ENCODE results near the gene PBRM1.
A peak's percentile ranks its signal among the peaks of the same experiment; 100 is the strongest.

PBRM1 gene

GRCh38 chr3:52696830-52697631 lies 11.3 kb upstream of the PBRM1 start:
- Histone ChIP-seq H4K20me1 (ENCODE audit: insufficient read depth, low read length) (peaks cover 10% of the 10 kb centered on the region), H3K36me3 (replicated peaks; ENCODE audit: insufficient read depth, low read length) (peaks cover 29% of the 10 kb centered on the region), H3K4me2 (ENCODE audit: low read depth, low read length) (peak overlapping the region; percentile 38), H3K9me3 (replicated peaks; ENCODE audit: insufficient read depth, low read length) (no peaks in the 10 kb centered on the region), H3K79me2 (ENCODE audit: low read length) (peaks cover 87% of the 10 kb centered on the region), H2AFZ (ENCODE audit: low read length) (no peak overlapping the region), H3K9ac (ENCODE audit: low read length) (peak overlapping the region; percentile 8; the same call in 1 of the 2 replicates), H3K27me3 (replicated peaks; ENCODE audit: insufficient read depth, low read length) (no peaks in the 10 kb centered on the region), H3K4me3 (ENCODE audit: low read length) (peak overlapping the region; percentile 2; the same call in 1 of the 2 replicates), H3K9me2 (replicated peaks; ENCODE audit: insufficient read depth, low read length) (no peaks in the 10 kb centered on the region), H3K27ac (ENCODE audit: low read length) (peak overlapping the region; percentile 62; the same call in 1 of the 2 replicates), H3F3A (ENCODE audit: insufficient read depth, low read length) (peaks cover 66% of the 10 kb centered on the region), H3K4me1 (ENCODE audit: low read length) (peaks cover 51% of the 10 kb centered on the region)
- TF ChIP-seq, protein P1, sequence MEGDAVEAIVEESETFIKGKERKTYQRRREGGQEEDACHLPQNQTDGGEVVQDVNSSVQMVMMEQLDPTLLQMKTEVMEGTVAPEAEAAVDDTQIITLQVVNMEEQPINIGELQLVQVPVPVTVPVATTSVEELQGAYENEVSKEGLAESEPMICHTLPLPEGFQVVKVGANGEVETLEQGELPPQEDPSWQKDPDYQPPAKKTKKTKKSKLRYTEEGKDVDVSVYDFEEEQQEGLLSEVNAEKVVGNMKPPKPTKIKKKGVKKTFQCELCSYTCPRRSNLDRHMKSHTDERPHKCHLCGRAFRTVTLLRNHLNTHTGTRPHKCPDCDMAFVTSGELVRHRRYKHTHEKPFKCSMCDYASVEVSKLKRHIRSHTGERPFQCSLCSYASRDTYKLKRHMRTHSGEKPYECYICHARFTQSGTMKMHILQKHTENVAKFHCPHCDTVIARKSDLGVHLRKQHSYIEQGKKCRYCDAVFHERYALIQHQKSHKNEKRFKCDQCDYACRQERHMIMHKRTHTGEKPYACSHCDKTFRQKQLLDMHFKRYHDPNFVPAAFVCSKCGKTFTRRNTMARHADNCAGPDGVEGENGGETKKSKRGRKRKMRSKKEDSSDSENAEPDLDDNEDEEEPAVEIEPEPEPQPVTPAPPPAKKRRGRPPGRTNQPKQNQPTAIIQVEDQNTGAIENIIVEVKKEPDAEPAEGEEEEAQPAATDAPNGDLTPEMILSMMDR (IDR thresholded peaks at IDR 0.05; ENCODE audit: low read length): no peak
- TF ChIP-seq EZH2phosphoT487 (IDR thresholded peaks at IDR 0.05; ENCODE audit: low read length): no peak
- no peak for TF ChIP-seq EZH2 (optimal IDR thresholded peaks at IDR 0.05; ENCODE audit: low read depth, low read length)
- DNase-seq: peak; percentile 41

DNA sequence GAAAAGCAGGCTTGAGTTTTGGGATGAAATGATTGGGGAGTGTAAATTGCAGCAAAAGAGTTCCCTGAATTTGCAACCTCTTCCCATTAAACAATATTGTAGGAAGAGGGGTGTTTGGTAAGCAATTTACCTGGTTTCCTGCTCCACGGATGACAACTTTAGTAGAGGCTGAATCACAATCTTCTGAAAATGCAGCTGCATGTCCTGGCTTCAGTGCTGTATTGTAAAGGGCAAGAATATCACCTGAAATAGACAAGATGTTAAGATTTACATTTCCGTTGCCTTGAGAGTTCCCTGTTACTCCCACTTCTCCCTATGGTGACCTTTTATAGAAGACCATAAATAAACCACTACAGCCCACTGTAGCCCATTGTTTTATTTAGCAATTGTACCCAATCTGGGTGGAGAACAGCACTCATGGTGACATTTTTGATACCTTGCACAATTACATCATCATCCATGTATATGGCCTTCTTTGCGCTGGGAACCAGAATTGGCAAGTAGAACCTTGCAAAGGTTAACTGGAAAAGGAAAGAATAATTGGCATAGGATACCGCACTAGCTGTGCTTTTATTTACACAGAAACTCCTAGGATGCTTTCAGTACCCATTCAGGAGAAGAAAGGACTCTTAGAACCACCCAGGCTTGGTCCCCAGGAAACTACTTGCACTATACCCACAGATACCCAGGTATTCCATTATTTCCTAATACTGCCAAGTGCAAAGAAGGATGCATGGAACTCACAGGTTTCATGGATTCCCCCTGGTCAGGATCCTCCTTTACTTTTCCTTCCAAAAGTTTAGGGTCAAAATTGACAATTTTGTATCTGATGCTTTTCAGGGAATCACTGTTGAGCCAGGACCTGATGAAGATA lies 10.3 kb upstream of the PBRM1 start:
- no peaks in the 10 kb centered on the region for H3K9me2 ChIP-seq (replicated peaks; ENCODE audit: insufficient read depth, low read length)
- H3K27me3 ChIP-seq (replicated peaks; ENCODE audit: insufficient read depth, low read length): no peaks in the 10 kb centered on the region
- DNase-seq: no peak
- H2AFZ ChIP-seq (ENCODE audit: low read length): no peak overlapping the region
- peak overlapping the region; percentile 62; the same call in 1 of the 2 replicates for H3K27ac ChIP-seq (ENCODE audit: low read length)
- peaks cover 54% of the 10 kb centered on the region for H3K4me1 ChIP-seq (ENCODE audit: low read length)
- H3K36me3 ChIP-seq (replicated peaks; ENCODE audit: insufficient read depth, low read length): peaks cover 29% of the 10 kb centered on the region
- H3K4me3 ChIP-seq (ENCODE audit: low read length): no peak overlapping the region
- peak overlapping the region; percentile 38 for H3K4me2 ChIP-seq (ENCODE audit: low read depth, low read length)
- TF ChIP-seq EZH2 (optimal IDR thresholded peaks at IDR 0.05; ENCODE audit: low read depth, low read length) (no peak), EZH2phosphoT487 (IDR thresholded peaks at IDR 0.05; ENCODE audit: low read length) (no peak)
- TF ChIP-seq, protein P1 (IDR thresholded peaks at IDR 0.05; ENCODE audit: low read length): no peak
- H3K9ac ChIP-seq (ENCODE audit: low read length): no peak overlapping the region; the same call in 1 of the 2 replicates
- peaks cover 87% of the 10 kb centered on the region for H3K79me2 ChIP-seq (ENCODE audit: low read length)
- peaks cover 74% of the 10 kb centered on the region for H3F3A ChIP-seq (ENCODE audit: insufficient read depth, low read length)
- no peaks in the 10 kb centered on the region for H3K9me3 ChIP-seq (replicated peaks; ENCODE audit: insufficient read depth, low read length)
- H4K20me1 ChIP-seq (ENCODE audit: insufficient read depth, low read length): peaks cover 10% of the 10 kb centered on the region

- no peak for TF ChIP-seq EZH2phosphoT487 (IDR thresholded peaks at IDR 0.05; ENCODE audit: low read length)
- TF ChIP-seq EZH2 (optimal IDR thresholded peaks at IDR 0.05; ENCODE audit: low read depth, low read length): no peak
- TF ChIP-seq, protein P1 (IDR thresholded peaks at IDR 0.05; ENCODE audit: low read length): no peak
- Histone ChIP-seq H3K79me2 (ENCODE audit: low read length) (peaks cover 86% of the 10 kb centered on the region), H3K9me2 (replicated peaks; ENCODE audit: insufficient read depth, low read length) (no peaks in the 10 kb centered on the region), H3K36me3 (replicated peaks; ENCODE audit: insufficient read depth, low read length) (peaks cover 38% of the 10 kb centered on the region), H3K9me3 (replicated peaks; ENCODE audit: insufficient read depth, low read length) (no peaks in the 10 kb centered on the region), H3K27ac (ENCODE audit: low read length) (no peak overlapping the region), H3K9ac (ENCODE audit: low read length) (no peak overlapping the region), H3K4me3 (ENCODE audit: low read length) (no peak overlapping the region), H3K27me3 (replicated peaks; ENCODE audit: insufficient read depth, low read length) (no peaks in the 10 kb centered on the region), H3K4me1 (ENCODE audit: low read length) (peaks cover 58% of the 10 kb centered on the region), H3K4me2 (ENCODE audit: low read depth, low read length) (peak overlapping the region; percentile 8; the same call in 1 of the 2 replicates), H2AFZ (ENCODE audit: low read length) (no peak overlapping the region), H4K20me1 (ENCODE audit: insufficient read depth, low read length) (peaks cover 11% of the 10 kb centered on the region), H3F3A (ENCODE audit: insufficient read depth, low read length) (peaks cover 74% of the 10 kb centered on the region)
- no peak for DNase-seq
Observed at GRCh38 chr3:52694528-52695189, 8.9 kb upstream of the PBRM1 start.
